C4-2B (cell line): ENCODE results near the gene NTMT1.

ENCODE experiments used
- H3K27ac ChIP-seq: fragments of 450-650 bp; 2 replicates; pipeline ENCODE4 v1.5.1; 2017
- ZFX ChIP-seq: fragments of 450-650 bp; IDR thresholded peaks from 2 replicates; pipeline ENCODE4 v1.6.1; 2017
- TF ChIP-seq, protein P1 (sequence below): fragments of 450-650 bp; conservative IDR thresholded peaks from 2 replicates; pipeline ENCODE4 v1.5.1; 2017; ENCODE audit warnings: mild to moderate bottlenecking

Gene NTMT1

DNA sequence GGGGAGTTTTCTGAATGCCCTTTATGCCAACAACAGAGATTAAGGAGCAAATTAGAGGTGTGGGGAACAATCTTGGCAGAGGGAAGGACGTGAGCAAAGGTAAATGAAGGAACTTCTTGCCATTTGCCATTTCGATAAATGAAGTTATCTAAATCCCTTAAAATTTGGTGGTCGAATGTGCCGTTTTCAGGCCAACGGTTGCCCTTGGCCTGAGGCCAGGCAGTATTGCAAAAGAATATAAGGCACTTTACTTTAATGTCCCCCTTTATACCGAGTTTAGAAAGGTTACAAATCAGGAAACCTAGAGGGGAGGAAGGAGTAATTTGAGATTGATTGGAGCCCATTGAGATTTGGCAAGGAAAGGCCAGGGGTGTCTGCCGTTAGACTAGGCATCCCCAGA is 31.3 kb upstream of the NTMT1 start:
- H3K27ac ChIP-seq: no peak overlapping the region
- no peak for TF ChIP-seq ZFX
- TF ChIP-seq, protein P1, sequence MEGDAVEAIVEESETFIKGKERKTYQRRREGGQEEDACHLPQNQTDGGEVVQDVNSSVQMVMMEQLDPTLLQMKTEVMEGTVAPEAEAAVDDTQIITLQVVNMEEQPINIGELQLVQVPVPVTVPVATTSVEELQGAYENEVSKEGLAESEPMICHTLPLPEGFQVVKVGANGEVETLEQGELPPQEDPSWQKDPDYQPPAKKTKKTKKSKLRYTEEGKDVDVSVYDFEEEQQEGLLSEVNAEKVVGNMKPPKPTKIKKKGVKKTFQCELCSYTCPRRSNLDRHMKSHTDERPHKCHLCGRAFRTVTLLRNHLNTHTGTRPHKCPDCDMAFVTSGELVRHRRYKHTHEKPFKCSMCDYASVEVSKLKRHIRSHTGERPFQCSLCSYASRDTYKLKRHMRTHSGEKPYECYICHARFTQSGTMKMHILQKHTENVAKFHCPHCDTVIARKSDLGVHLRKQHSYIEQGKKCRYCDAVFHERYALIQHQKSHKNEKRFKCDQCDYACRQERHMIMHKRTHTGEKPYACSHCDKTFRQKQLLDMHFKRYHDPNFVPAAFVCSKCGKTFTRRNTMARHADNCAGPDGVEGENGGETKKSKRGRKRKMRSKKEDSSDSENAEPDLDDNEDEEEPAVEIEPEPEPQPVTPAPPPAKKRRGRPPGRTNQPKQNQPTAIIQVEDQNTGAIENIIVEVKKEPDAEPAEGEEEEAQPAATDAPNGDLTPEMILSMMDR: no peak

DNA sequence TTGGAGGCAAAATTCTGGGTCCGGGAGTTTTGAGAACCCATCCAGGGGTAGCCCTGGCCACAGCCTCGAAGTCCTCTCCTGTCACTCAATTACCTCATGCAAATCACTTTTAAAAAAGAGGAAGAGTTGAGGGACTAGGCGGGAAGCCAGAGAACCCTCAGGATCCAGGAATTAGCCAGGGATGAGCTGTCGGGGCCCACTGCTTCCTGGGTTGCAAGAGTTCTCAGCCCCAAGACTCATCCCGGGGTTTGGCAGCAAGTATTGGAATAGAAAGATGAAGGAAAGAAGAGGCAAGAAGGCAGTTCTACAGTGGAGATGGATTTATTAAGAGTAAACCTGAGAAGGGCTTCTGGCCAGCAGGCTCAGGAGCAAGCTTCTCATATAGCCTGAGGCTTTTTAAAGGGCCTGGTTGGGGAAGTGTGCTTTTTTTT is 30.6 kb upstream of the NTMT1 start:
- no peak for TF ChIP-seq ZFX
- TF ChIP-seq, protein P1: no peak
- no peak overlapping the region for H3K27ac ChIP-seq

DNA sequence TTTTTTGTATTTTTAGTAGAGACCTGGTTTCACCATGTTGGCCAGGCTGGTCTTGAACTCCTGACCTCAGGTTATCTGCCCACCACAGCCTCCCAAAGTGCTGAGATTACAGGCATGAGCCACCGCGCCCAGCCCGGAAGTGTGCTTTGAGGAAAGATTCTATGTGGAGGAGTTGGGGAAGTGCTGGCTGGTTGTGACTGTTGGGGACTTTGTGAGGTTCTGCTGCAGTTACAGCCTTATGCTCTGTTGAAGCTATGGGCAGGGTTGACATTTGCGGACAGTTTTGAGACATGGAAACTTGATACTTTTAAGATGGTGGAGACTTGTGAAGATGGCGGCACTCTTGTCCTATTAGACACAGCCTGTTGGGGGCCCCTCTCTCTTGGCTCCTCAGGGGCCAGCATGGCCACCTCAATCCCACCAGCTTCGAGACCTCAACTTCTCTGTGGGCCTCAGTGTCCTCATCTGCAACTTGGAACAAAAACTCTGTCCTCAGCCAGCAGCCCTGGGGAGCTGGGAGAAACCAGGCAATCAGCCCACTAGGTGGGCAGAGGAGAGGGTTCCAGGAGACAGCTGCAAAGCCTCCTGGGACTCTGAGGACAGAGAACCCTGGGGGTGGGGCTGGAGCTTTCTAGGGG is 29.9 kb upstream of the NTMT1 start:
- H3K27ac ChIP-seq: no peak overlapping the region
- no peak for TF ChIP-seq ZFX
- TF ChIP-seq, protein P1: no peak

DNA sequence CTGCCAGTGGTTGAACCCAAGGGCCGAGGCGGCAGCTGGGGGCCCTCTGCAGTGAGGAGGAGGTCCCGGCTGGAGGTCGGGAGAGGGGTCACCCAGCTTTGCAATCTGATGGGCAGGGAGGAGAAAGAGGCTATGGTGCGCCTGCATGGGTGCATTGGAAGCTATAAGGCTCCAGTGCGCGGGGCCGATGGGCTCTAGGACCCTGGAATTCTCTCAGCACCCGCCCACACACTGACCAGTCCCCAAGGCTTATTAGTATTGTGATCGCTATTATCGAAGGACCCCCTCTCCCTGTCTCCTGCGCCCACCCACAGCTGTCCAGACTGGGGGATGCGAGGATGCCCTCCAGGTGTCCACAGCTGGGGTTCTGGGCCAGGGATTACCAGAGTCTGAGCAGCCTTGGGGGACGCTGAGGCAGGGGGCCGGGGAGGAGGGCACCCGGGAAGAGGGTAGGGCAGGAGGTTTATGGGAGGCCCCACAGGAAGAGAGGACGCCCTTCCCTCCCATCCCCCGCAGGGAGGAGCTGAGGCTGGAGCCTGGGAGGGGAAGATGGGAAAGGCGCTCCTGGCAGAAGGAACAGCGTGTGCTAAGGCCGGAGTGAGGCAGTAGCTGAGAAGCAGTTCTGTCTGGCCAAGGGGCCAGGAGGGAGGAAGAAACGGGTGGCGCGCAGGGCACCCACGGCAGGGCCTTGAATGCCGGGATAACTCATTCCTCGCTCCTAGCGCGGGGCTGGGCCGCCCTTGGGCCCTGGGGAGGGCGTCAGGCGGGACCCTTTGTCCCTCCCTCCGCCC is 29.2 kb upstream of the NTMT1 start:
- no peak for TF ChIP-seq ZFX
- TF ChIP-seq, protein P1: no peak
- H3K27ac ChIP-seq: no peak overlapping the region

DNA sequence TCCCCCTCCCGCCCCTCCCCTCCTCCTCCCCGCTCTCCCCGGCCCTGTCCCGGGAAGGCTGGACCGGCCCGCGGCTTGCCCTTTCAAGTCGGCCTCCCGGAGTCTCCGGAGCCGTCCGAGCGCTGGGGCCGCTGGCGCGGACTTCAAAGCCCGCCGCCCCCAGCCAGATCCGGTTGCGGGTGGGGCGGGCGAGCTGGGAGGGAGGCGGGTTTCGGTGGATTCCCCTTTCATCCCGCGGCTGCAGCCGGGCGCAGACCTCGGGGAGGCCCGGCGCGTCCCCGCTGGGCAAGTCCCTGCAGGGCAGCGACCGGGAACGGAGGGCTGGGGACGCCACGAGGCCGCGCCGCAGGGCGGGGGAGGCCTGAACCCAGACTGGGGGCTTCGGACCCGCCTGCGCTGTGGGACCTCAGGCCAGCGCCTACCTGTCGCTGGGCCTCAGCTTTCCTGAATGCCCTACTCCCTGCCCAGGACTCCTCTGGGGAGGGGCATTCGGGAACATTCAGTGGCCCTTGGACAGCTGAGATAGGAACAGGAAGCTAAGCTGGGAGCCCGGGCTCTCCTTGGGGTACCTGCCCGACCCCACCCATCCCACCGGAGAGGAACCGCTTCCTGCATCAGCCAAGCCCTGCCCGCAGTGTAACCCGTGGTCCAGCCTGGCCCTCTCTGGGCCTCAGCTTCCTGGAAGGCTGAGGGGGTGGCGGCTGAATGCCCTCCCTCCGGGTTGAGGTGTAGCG is 28.4 kb upstream of the NTMT1 start:
- H3K27ac ChIP-seq: no peak overlapping the region
- TF ChIP-seq, protein P1: no peak
- TF ChIP-seq ZFX: no peak

DNA sequence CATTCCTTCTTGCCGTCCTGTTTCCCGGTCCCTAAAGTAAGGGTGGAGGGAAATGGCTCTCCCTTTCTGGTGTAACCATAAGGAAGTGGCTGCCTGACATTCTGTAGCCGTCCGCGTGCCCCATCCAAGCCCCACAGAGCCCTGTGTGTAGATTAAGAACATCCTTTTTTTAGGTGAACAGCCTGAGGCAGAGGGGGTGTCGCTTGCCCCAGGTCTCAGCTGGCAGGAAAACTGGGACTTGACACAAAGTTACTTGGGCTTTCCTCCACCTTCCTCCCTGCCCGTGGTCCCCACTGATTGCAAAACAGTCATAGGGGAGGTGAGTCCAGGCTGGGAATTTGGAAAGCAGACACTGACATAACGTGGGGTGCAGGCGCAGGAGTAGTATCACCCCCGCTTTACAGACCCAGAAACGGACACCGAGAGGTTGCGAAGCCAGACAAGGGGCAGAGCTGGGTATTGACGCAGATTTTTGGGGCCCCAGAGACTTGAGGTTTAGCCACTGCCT is 27.8 kb upstream of the NTMT1 start:
- no peak for TF ChIP-seq ZFX
- TF ChIP-seq, protein P1: no peak

More for the DNA sequence above, 27.8 kb upstream of the NTMT1 start:
- no peak overlapping the region for H3K27ac ChIP-seq
